K562 (cell line): ENCODE data around the gene CFAP141. TPM values are rescaled to one million over a fixed set of nuclear protein-coding genes. Genes with fewer than 3 reads are reported as not detected.

Experiments used
- ATF6 ChIP-seq: sonication (generic); formaldehyde crosslinking; IDR thresholded peaks from 2 replicates; pipeline ENCODE4 v1.4.0; 2020; ENCODE audit warnings: mild to moderate bottlenecking, missing genetic modification reagents
- ATF7 ChIP-seq: fragments of 450-650 bp; IDR thresholded peaks from 2 replicates; pipeline ENCODE4 v1.7.1; 2014; ENCODE audit warnings: mild to moderate bottlenecking, moderate library complexity
- BACH1 ChIP-seq: fragments of 200-800 bp; sonication (Bioruptor generic); IDR thresholded peaks from 2 replicates; pipeline ENCODE4 v1.6.1; 2016; ENCODE audit warnings: missing genetic modification characterization, missing compliant biosample characterization
- CREB5 ChIP-seq: fragments of 250-450 bp; sonication (Bioruptor Pico); IDR thresholded peaks from 2 replicates; pipeline ENCODE4 v1.5.0; 2020; ENCODE audit warnings: mild to moderate bottlenecking
- ELF4 ChIP-seq: fragments of 450-650 bp; formaldehyde crosslinking; IDR thresholded peaks from 2 replicates; pipeline ENCODE4 v1.4.0; 2022; ENCODE audit warnings: missing genetic modification characterization
- EZH2 ChIP-seq: IDR thresholded peaks from 2 replicates; pipeline ENCODE4 v1.6.1; 2012; ENCODE audit warnings: low read depth, mild to moderate bottlenecking, inconsistent platforms, low read length, borderline replicate concordance
- GATA2 ChIP-seq: sonication (generic); formaldehyde crosslinking; IDR thresholded peaks from 2 replicates; pipeline ENCODE4 v1.4.0; 2020; ENCODE audit warnings: mild to moderate bottlenecking, missing genetic modification reagents
- IRF2 ChIP-seq: sonication (generic); formaldehyde crosslinking; IDR thresholded peaks from 2 replicates; pipeline ENCODE4 v1.8.1; 2022; ENCODE audit warnings: mild to moderate bottlenecking, missing genetic modification reagents
- NR2C2 ChIP-seq, 2 experiments: fragments of 200-800 bp in 1 of 2; sonication (Bioruptor generic) in 1 of 2; sonication (generic) in 1 of 2; formaldehyde crosslinking in 1 of 2; IDR thresholded peaks; 2 replicates each; pipeline versions ENCODE4 v1.6.1 to v1.8.0; 2016 to 2022; ENCODE audit warnings: mild to moderate bottlenecking in 1 of 2, missing compliant biosample characterization in 1 of 2, missing genetic modification characterization in 1 of 2, missing genetic modification reagents in 1 of 2
- PHB ChIP-seq: fragments of 250-450 bp; sonication (Bioruptor Pico); IDR thresholded peaks from 2 replicates; pipeline ENCODE4 v1.5.0; 2021
- PHF21A ChIP-seq: fragments of 450-650 bp; IDR thresholded peaks from 2 replicates; pipeline ENCODE4 v1.6.1; 2017; ENCODE audit warnings: low read depth, borderline replicate concordance
- PYGO2 ChIP-seq: fragments of 450-650 bp; IDR thresholded peaks from 2 replicates; pipeline ENCODE4 v1.6.1; 2016; ENCODE audit warnings: mild to moderate bottlenecking, missing genetic modification characterization, moderate library complexity, missing compliant biosample characterization
- RB1 ChIP-seq: fragments of 450-650 bp; IDR thresholded peaks from 2 replicates; pipeline ENCODE4 v1.6.1; 2017; ENCODE audit warnings: low read depth, mild to moderate bottlenecking
- RBBP5 ChIP-seq: fragments of 200-600 bp; sonication (generic); IDR thresholded peaks from 2 replicates; pipeline ENCODE4 v1.6.1; 2012; ENCODE audit warnings: borderline replicate concordance, mild to moderate bottlenecking, low read length, control low read depth, inconsistent platforms; ENCODE audit not compliant: insufficient read depth, poor library complexity, severe bottlenecking
- RBM17 ChIP-seq: fragments of 200-400 bp; formaldehyde crosslinking; IDR thresholded peaks from 2 replicates; pipeline ENCODE4 v1.6.1; 2017; ENCODE audit warnings: low read depth, mild to moderate bottlenecking, low read length, borderline replicate concordance
- SMARCC2 ChIP-seq: fragments of 450-650 bp; IDR thresholded peaks from 2 replicates; pipeline ENCODE4 v1.6.1; 2017; ENCODE audit warnings: antibody characterized with exemption, moderate library complexity, mild to moderate bottlenecking, low read depth
- SRSF9 ChIP-seq: fragments of 200-400 bp; formaldehyde crosslinking; IDR thresholded peaks from 2 replicates; pipeline ENCODE4 v1.6.1; 2017; ENCODE audit warnings: low read depth, low read length, borderline replicate concordance
- TCF3 ChIP-seq: sonication (generic); formaldehyde crosslinking; IDR thresholded peaks from 2 replicates; pipeline ENCODE4 v1.4.0; 2020; ENCODE audit warnings: mild to moderate bottlenecking, missing genetic modification reagents
- U2AF2 ChIP-seq: fragments of 200-400 bp; formaldehyde crosslinking; optimal IDR thresholded peaks from 2 replicates; pipeline ENCODE3; 2017; ENCODE audit warnings: low read depth, mild to moderate bottlenecking, low read length
- ZNF133 ChIP-seq: fragments of 250-450 bp; sonication (Bioruptor Pico); IDR thresholded peaks from 2 replicates; pipeline ENCODE4 v1.4.0; 2020; ENCODE audit warnings: mild to moderate bottlenecking
- ZNF165 ChIP-seq: fragments of 250-450 bp; sonication (Bioruptor Pico); IDR thresholded peaks from 2 replicates; pipeline ENCODE4 v1.4.0; 2020; ENCODE audit warnings: borderline replicate concordance
- ZNF232 ChIP-seq: sonication (generic); formaldehyde crosslinking; IDR thresholded peaks from 2 replicates; pipeline ENCODE4 v1.8.0; 2022; ENCODE audit warnings: mild to moderate bottlenecking, missing genetic modification reagents
- ZNF740 ChIP-seq, 3 experiments: fragments of 200-800 bp in 1 of 3; sonication (Bioruptor generic) in 1 of 3; sonication (generic) in 1 of 3; formaldehyde crosslinking in 1 of 3; IDR thresholded peaks; 2 replicates each; pipeline versions ENCODE4 v1.6.1 to v1.8.0; 2016 to 2022; ENCODE audit warnings: mild to moderate bottlenecking in 2 of 3, missing compliant biosample characterization in 2 of 3, missing genetic modification characterization in 2 of 3, missing genetic modification reagents in 1 of 3
- polyA plus RNA-seq, 8 experiments: library from polyadenylated mRNA; depleted of rRNA in 4 of 8; stranded (reverse) in 5 of 8; unstranded in 3 of 8; fragments of >200 nt; fragmentation: Nextera tagmentation in 2 of 8; fragmentation: Illumina TruSeq in 1 of 8; extraction: Ambion mirVana in 2 of 8; extraction: Trizol in 1 of 8; gene quantifications; 2 replicates each; pipeline versions ENCODE4 v1.2.1 to v1.2.3, GENCODE V29; 2011 to 2014; ENCODE audit warnings: inconsistent platforms in 1 of 8, missing spikeins in 1 of 8
- total RNA-seq, 7 experiments: library from RNA; depleted of rRNA in 6 of 7; stranded (reverse); fragments of >200 nt in 6 of 7; fragmentation: Illumina TruSeq in 2 of 7; extraction: Trizol in 2 of 7; gene quantifications; 2 replicates each; pipeline versions ENCODE4 v1.2.1 to v1.2.3, GENCODE V29; 2011 to 2021; ENCODE audit warnings: low replicate concordance in 1 of 7

CFAP141 gene
- total and polyA plus RNA-seq, 9 of the 15 experiments (the other 6 are each of a cell fraction or from before 2014, with no cell fraction given): not detected

- TF ChIP-seq ZNF165: 0 out of 2 replicates have a peak, but pooled peaks have one; percentile 21
- TF ChIP-seq IRF2 (CRISPR knock-in tag): no peak
- TF ChIP-seq SMARCC2: peak; percentile 40; the same call in 1 of the 2 replicates
- TF ChIP-seq PHB: no peak
- no peak for TF ChIP-seq ATF6 (CRISPR knock-in tag)
- no peak for TF ChIP-seq ZNF133 (CRISPR knock-in tag)
- no peak for TF ChIP-seq PHF21A
- TF ChIP-seq ZNF232 (CRISPR knock-in tag): 0 out of 2 replicates have a peak, but pooled peaks have one; percentile 75
- TF ChIP-seq TCF3: peak; percentile 9; the same call in 1 of the 2 replicates
- TF ChIP-seq RBM17: no peak
- TF ChIP-seq RBBP5: peak; percentile 76
- no peak for TF ChIP-seq U2AF2
- TF ChIP-seq ELF4 (CRISPR knock-in tag): peak; percentile 90
- no peak for TF ChIP-seq GATA2 (CRISPR knock-in tag)
- TF ChIP-seq ZNF740 (CRISPR knock-in tag; IDR thresholded peaks at IDR 0.05): no peak
- no peak for TF ChIP-seq ZNF740 (tag; IDR thresholded peaks at IDR 0.05)
- TF ChIP-seq ATF7: peak; percentile 86
- TF ChIP-seq SRSF9: no peak
- TF ChIP-seq EZH2: no peak
- TF ChIP-seq CREB5 (CRISPR knock-in tag): no peak
- peak; percentile 63; the same call in 1 of the 2 replicates for TF ChIP-seq RB1
- no peak for TF ChIP-seq NR2C2 (CRISPR knock-in tag; IDR thresholded peaks at IDR 0.05)
- peak; percentile 32; the same call in 1 of the 2 replicates for TF ChIP-seq NR2C2 (tag; IDR thresholded peaks at IDR 0.05)
- TF ChIP-seq BACH1 (tag): no peak; the same call in 1 of the 2 replicates
- TF ChIP-seq PYGO2: no peak
These were observed 14.2 kb upstream of the CFAP141 start, which contains the start of gene UBAP2L (continued) for GRCh38 chr1:154220071-154220969.
